ENCODE results near the gene ACAP1.
"Not testable (repeated sequence)": the region's sequence is repeated elsewhere in the genome, so short reads cannot be mapped to it uniquely, and the experiment has no call there.

The ACAP1 gene

GRCh38 chr17:7367083-7367482 is 30.8 kb downstream of the ACAP1 start:
- ATAC-seq (ENCODE audit: low read depth) = no peak
- no peak overlapping the region for H3K27ac ChIP-seq (ENCODE audit: poor library complexity, severe bottlenecking)
- H3K4me1 ChIP-seq (ENCODE audit: insufficient read depth, poor library complexity, severe bottlenecking) = no peaks in the 10 kb centered on the region
- no peaks in the 10 kb centered on the region for H3K36me3 ChIP-seq (ENCODE audit: low read depth)
- H3K4me3 ChIP-seq (ENCODE audit: severe bottlenecking) = no peak overlapping the region
- no peaks in the 10 kb centered on the region for H3K9me3 ChIP-seq (ENCODE audit: severe bottlenecking)
- no peaks in the 10 kb centered on the region for H3K27me3 ChIP-seq (ENCODE audit: insufficient read depth, poor library complexity, severe bottlenecking)
- no peak for DNase-seq (ENCODE audit: low spot score)
- TF ChIP-seq CTCF (IDR thresholded peaks at IDR 0.05; ENCODE audit: poor library complexity, severe bottlenecking) = no peak

GRCh38 chr17:7367918-7368598 is 31.7 kb downstream of the ACAP1 start:
- no peak for ATAC-seq (ENCODE audit: low read depth)
- no peaks in the 10 kb centered on the region for H3K27me3 ChIP-seq (ENCODE audit: insufficient read depth, poor library complexity, severe bottlenecking)

GRCh38 chr17:7368599-7368994 is 32.3 kb downstream of the ACAP1 start:
- not testable (repeated sequence) for H3K4me1 ChIP-seq (ENCODE audit: insufficient read depth, poor library complexity, severe bottlenecking); H3K36me3 ChIP-seq (ENCODE audit: low read depth); H3K4me3 ChIP-seq (ENCODE audit: severe bottlenecking); H3K27ac ChIP-seq (ENCODE audit: poor library complexity, severe bottlenecking); H3K27me3 ChIP-seq (ENCODE audit: insufficient read depth, poor library complexity, severe bottlenecking); H3K9me3 ChIP-seq (ENCODE audit: severe bottlenecking); ATAC-seq (ENCODE audit: low read depth); DNase-seq (ENCODE audit: low spot score)

More at GRCh38 chr17:7367918-7368598, 31.7 kb downstream of the ACAP1 start:
- no peak for TF ChIP-seq CTCF (IDR thresholded peaks at IDR 0.05; ENCODE audit: poor library complexity, severe bottlenecking)
- no peak overlapping the region for H3K27ac ChIP-seq (ENCODE audit: poor library complexity, severe bottlenecking)
- no peaks in the 10 kb centered on the region for H3K9me3 ChIP-seq (ENCODE audit: severe bottlenecking)
- no peak for DNase-seq (ENCODE audit: low spot score)
- H3K4me3 ChIP-seq (ENCODE audit: severe bottlenecking) = no peak overlapping the region
- H3K4me1 ChIP-seq (ENCODE audit: insufficient read depth, poor library complexity, severe bottlenecking) = no peaks in the 10 kb centered on the region
- no peaks in the 10 kb centered on the region for H3K36me3 ChIP-seq (ENCODE audit: low read depth)

GRCh38 chr17:7369825-7370224 is 33.5 kb downstream of the ACAP1 start:
- Histone ChIP-seq H3K27ac (ENCODE audit: poor library complexity, severe bottlenecking) (no peak overlapping the region), H3K4me3 (ENCODE audit: severe bottlenecking) (no peak overlapping the region), H3K4me1 (ENCODE audit: insufficient read depth, poor library complexity, severe bottlenecking) (no peaks in the 10 kb centered on the region), H3K27me3 (ENCODE audit: insufficient read depth, poor library complexity, severe bottlenecking) (no peaks in the 10 kb centered on the region), H3K36me3 (ENCODE audit: low read depth) (no peaks in the 10 kb centered on the region), H3K9me3 (ENCODE audit: severe bottlenecking) (no peaks in the 10 kb centered on the region)
- ATAC-seq (ENCODE audit: low read depth) (no peak), DNase-seq (ENCODE audit: low spot score) (no peak)
- TF ChIP-seq CTCF (IDR thresholded peaks at IDR 0.05; ENCODE audit: poor library complexity, severe bottlenecking) = no peak

GRCh38 chr17:7370853-7371252 is 34.5 kb downstream of the ACAP1 start:
- H3K27me3 ChIP-seq (ENCODE audit: insufficient read depth, poor library complexity, severe bottlenecking) = no peaks in the 10 kb centered on the region
- H3K4me3 ChIP-seq (ENCODE audit: severe bottlenecking) = no peak overlapping the region
- no peak for ATAC-seq (ENCODE audit: low read depth)
- DNase-seq (ENCODE audit: low spot score) = no peak
- H3K4me1 ChIP-seq (ENCODE audit: insufficient read depth, poor library complexity, severe bottlenecking) = no peaks in the 10 kb centered on the region
- H3K9me3 ChIP-seq (ENCODE audit: severe bottlenecking) = no peaks in the 10 kb centered on the region
- no peak for TF ChIP-seq CTCF (IDR thresholded peaks at IDR 0.05; ENCODE audit: poor library complexity, severe bottlenecking)
- no peak overlapping the region for H3K27ac ChIP-seq (ENCODE audit: poor library complexity, severe bottlenecking)
- H3K36me3 ChIP-seq (ENCODE audit: low read depth) = no peaks in the 10 kb centered on the region
